BJ (cell line): ENCODE results near the gene DHRS3. TPM values are rescaled to one million over a fixed set of nuclear protein-coding genes. Genes with fewer than 3 reads are reported as not detected.

ENCODE experiments used
- CTCF ChIA-PET: fragments of 350-600 bp; formaldehyde crosslinking; extraction: SDS; loops from one replicate; lab custom pipeline; 2021; ENCODE audit warnings: antibody characterized with exemption, inconsistent platforms; lab: Yijun Ruan, JAX
- POLR2A ChIA-PET: fragments of 300-600 bp; sonication (Branson Sonifier 250); formaldehyde crosslinking; extraction: SDS; loops from one replicate; lab custom pipeline; 2021; ENCODE audit warnings: antibody characterized with exemption; lab: Charles Lee
- DNase-seq: peaks from one replicate; pipeline ENCODE4 v3.0.0-alpha.2; 2011; ENCODE audit warnings: low read depth
- H3K27me3 ChIP-seq: 2 replicates; pipeline ENCODE4 v1.6.0; 2011; ENCODE audit warnings: low read length; ENCODE audit not compliant: control insufficient read depth, insufficient read depth
- H3K36me3 ChIP-seq: 2 replicates; pipeline ENCODE4 v1.5.1; 2011; ENCODE audit warnings: low read length; ENCODE audit not compliant: control insufficient read depth, insufficient read depth
- H3K4me3 ChIP-seq: 2 replicates; pipeline ENCODE4 v1.5.1; 2011; ENCODE audit warnings: low read depth, mild to moderate bottlenecking, control low read depth, low read length
- polyA plus RNA-seq: library from polyadenylated mRNA; depleted of rRNA; stranded (reverse); fragments of >200 nt; gene quantifications from 2 replicates; pipeline ENCODE4 v1.2.3, GENCODE V29; 2011
- TF ChIP-seq, protein P1 (sequence below): IDR thresholded peaks from 2 replicates; pipeline ENCODE4 v1.5.1; 2011; ENCODE audit warnings: low read depth, mild to moderate bottlenecking, control low read depth, inconsistent platforms, low read length, moderate library complexity; ENCODE audit not compliant: insufficient read depth

The DHRS3 gene
- polyA plus RNA-seq, 1 experiment, result 224 TPM

DNA sequence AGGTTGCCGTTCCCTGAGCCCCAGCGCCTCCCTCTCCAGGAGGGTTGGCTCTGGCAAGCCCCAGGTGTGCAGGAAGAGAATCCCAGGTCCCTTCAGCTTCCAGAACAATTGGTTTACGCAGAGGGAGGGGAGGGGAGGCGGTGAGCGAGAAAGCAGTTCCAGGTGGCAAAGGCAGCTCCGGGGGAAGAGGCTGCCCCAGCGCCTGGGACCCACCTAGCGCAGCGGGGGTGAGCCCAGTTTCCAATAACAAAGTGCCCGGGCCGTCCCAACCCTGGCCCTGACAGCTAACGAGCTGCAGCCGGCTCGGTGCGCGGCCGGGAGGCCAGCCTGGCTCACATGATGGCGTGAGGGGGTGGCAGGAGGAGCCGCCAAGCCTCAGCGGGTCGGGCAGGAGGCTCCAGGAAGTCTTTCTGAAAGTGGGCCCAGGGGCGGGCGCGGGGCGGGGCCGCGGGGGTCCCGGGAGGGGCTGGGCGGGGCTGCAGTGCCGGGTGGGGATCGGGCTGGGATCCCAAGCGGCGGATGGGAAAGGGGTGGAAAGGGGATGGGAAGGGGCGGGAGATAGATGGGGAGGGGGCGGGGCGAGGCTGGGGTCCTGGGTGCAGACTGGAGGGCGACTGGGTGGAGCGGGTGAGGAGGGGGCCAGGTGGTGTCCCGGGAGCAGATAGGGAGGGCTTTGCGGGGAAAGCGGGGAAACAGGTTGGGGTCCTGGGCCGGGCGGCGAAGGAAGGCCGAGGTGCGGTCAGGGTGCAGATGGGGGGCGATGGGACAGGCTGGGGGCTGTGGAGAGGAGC lies 22.8 kb downstream of the DHRS3 start:
- H3K27me3 ChIP-seq, result no peaks in the 10 kb centered on the region
- peak overlapping the region; percentile 27 for H3K4me3 ChIP-seq
- TF ChIP-seq, protein P1, sequence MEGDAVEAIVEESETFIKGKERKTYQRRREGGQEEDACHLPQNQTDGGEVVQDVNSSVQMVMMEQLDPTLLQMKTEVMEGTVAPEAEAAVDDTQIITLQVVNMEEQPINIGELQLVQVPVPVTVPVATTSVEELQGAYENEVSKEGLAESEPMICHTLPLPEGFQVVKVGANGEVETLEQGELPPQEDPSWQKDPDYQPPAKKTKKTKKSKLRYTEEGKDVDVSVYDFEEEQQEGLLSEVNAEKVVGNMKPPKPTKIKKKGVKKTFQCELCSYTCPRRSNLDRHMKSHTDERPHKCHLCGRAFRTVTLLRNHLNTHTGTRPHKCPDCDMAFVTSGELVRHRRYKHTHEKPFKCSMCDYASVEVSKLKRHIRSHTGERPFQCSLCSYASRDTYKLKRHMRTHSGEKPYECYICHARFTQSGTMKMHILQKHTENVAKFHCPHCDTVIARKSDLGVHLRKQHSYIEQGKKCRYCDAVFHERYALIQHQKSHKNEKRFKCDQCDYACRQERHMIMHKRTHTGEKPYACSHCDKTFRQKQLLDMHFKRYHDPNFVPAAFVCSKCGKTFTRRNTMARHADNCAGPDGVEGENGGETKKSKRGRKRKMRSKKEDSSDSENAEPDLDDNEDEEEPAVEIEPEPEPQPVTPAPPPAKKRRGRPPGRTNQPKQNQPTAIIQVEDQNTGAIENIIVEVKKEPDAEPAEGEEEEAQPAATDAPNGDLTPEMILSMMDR, result no peak
- ChIA-PET POLR2A (interaction anchor here (0.7 to 2.0 kb wide), 5 partner anchors 23 to 65 kb away, joined by 4 to 14 read pairs (median 4); partner anchors contain the start of gene DHRS3), CTCF (interaction anchor here (0.6 to 1.9 kb wide), 5 partner anchors 24 to 64 kb away, joined by 3 to 8 read pairs (median 3); no protein-coding TSS in a partner anchor)
- H3K36me3 ChIP-seq, result peaks cover 29% of the 10 kb centered on the region
- no peak for DNase-seq

DNA sequence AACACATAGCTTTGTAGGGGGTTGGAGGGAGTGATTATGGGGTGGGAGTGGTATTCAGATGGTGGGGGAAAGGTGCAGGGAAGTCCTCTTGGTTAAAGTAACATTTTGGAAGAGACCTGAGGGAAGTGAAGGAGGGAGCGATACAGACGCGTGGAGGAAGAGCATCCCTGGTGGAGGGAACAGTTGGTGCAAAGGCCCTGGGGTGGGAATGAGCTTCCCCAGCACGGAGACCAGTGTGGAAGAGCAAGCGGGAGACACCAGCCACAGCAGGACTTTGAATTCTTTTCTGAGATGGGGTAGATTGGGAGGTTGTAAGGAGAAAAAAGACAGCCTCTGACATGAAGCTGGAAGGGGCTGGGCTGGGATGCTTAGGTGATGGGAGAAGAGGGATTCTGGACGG lies 23.5 kb downstream of the DHRS3 start:
- TF ChIP-seq, protein P1, result no peak
- Histone ChIP-seq H3K4me3 (no peak overlapping the region), H3K27me3 (no peaks in the 10 kb centered on the region), H3K36me3 (peaks cover 27% of the 10 kb centered on the region)
- POLR2A ChIA-PET, result interaction anchor here (0.7 kb wide), 1 partner anchor 44 kb away, joined by 4 read pairs; no protein-coding TSS in a partner anchor
- DNase-seq, result no peak
- CTCF ChIA-PET, result interaction anchor here (0.6 to 0.8 kb wide), 4 partner anchors 25 to 65 kb away, joined by 3 read pairs; no protein-coding TSS in a partner anchor

DNA sequence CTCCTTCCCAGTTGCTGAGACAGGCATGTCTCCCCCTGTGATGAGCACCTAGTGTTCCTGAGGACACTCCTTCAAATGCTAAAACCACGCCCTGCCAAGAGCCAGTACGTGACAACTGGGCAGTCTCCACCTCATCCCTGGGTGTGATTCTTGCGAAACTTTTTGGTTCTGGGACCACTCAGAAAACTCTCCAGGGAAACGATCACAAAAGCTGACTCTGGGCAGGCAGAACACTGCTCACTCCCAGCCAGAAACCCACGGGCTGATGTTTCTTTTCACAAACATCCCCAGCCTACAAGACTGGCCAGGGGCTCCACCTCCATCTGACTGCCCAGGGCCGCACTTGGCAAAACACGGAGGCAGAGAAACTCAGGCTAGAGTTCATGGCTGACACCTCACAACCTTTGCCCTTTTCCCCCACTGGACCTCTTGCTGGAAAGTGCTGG lies 24.4 kb downstream of the DHRS3 start:
- POLR2A ChIA-PET, result no interaction called here
- CTCF ChIA-PET, result interaction anchor here (0.8 to 3.0 kb wide), 3 partner anchors 27 to 279 kb away, joined by 3 to 10 read pairs (median 3); no protein-coding TSS in a partner anchor
- peaks cover 24% of the 10 kb centered on the region for H3K36me3 ChIP-seq
- H3K27me3 ChIP-seq, result no peaks in the 10 kb centered on the region
- peak; percentile 82 for DNase-seq
- no peak overlapping the region for H3K4me3 ChIP-seq
- TF ChIP-seq, protein P1, result no peak

GRCh38 chr1:12592496-12592895 lies 25.5 kb downstream of the DHRS3 start:
- ChIA-PET POLR2A (no interaction called here), CTCF (interaction anchor here (1.3 to 3.0 kb wide), 3 partner anchors 26 to 278 kb away, joined by 3 to 10 read pairs (median 4); partner anchors contain the start of gene DHRS3)
- DNase-seq, result no peak
- TF ChIP-seq, protein P1, result no peak
- no peaks in the 10 kb centered on the region for H3K27me3 ChIP-seq
- H3K36me3 ChIP-seq, result peaks cover 27% of the 10 kb centered on the region
- no peak overlapping the region for H3K4me3 ChIP-seq
